H1 (cell line): ENCODE results near the gene CFAP161. TPM values are rescaled to one million over a fixed set of nuclear protein-coding genes. Genes with fewer than 3 reads are reported as not detected.

ENCODE experiments used
- CTCF ChIA-PET: fragments of 300-600 bp; sonication (Branson Sonifier 250); formaldehyde crosslinking; loops from one replicate; lab custom pipeline; 2021; ENCODE audit not compliant: partially characterized antibody; lab: Charles Lee
- POLR2A ChIA-PET: fragments of 300-600 bp; sonication (Branson Sonifier 250); formaldehyde crosslinking; loops from one replicate; lab custom pipeline; 2021; ENCODE audit warnings: inconsistent platforms; ENCODE audit not compliant: partially characterized antibody; lab: Charles Lee
- DNase-seq, 2 experiments: peaks; one replicate each; pipeline versions ENCODE4 v3.0.0 to v3.0.0-alpha.2; 2010 to 2022; ENCODE audit warnings: low spot score in 2 of 2, low read depth in 1 of 2, mixed read lengths in 1 of 2
- FAIRE-seq: peaks from 2 replicates; lab custom pipeline; 2011; peaks lifted over from hg19 to GRCh38; lab: Jason Lieb, UNC
- H2AFZ ChIP-seq: 2 replicates; pipeline ENCODE4 v1.8.1; 2012; ENCODE audit warnings: low read length, inconsistent platforms
- H2AK5ac ChIP-seq: 2 replicates; pipeline ENCODE4 v1.6.1; 2013; ENCODE audit warnings: low read depth, low read length
- H2BK120ac ChIP-seq: replicated peaks from 2 replicates; pipeline ENCODE3; 2013; ENCODE audit warnings: low read depth, low read length, inconsistent platforms
- H2BK12ac ChIP-seq: 2 replicates; pipeline ENCODE4 v1.6.1; 2013; ENCODE audit warnings: low read depth, low read length
- H2BK15ac ChIP-seq: 2 replicates; pipeline ENCODE4 v1.6.1; 2013; ENCODE audit warnings: low read length
- H2BK20ac ChIP-seq: 2 replicates; pipeline ENCODE4 v1.6.1; 2013; ENCODE audit warnings: low read length
- H2BK5ac ChIP-seq: 2 replicates; pipeline ENCODE4 v1.6.1; 2013; ENCODE audit warnings: low read depth, low read length
- H3K14ac ChIP-seq: 2 replicates; pipeline ENCODE4 v1.6.1; 2013; ENCODE audit warnings: inconsistent platforms; ENCODE audit not compliant: insufficient read length
- H3K18ac ChIP-seq: 2 replicates; pipeline ENCODE4 v1.6.1; 2013; ENCODE audit warnings: low read length; ENCODE audit errors: extremely low read depth
- H3K23ac ChIP-seq: 2 replicates; pipeline ENCODE4 v1.6.1; 2013; ENCODE audit warnings: inconsistent platforms; ENCODE audit not compliant: insufficient read length
- H3K23me2 ChIP-seq: 2 replicates; pipeline ENCODE4 v1.6.1; 2013; ENCODE audit warnings: low read depth, low read length
- H3K27ac ChIP-seq: 2 replicates; pipeline ENCODE4 v1.6.1; 2011; ENCODE audit warnings: low read depth, low read length, inconsistent platforms
- H3K27me3 ChIP-seq, 4 experiments: replicated peaks in 1 of 4; 1 replicate in 1 of 4; 2 replicates in 3 of 4; pipeline versions ENCODE4 v1.6.1 to v1.8.1; 2011 to 2013; ENCODE audit warnings: low read length in 3 of 4, mild to moderate bottlenecking in 3 of 4, inconsistent platforms in 2 of 4, mixed read lengths in 2 of 4, moderate library complexity in 1 of 4; ENCODE audit not compliant: control insufficient read depth in 3 of 4, insufficient read depth in 3 of 4; ENCODE audit errors: extremely low read depth in 1 of 4
- H3K36me3 ChIP-seq, 4 experiments: 2 replicates each; pipeline versions ENCODE4 v1.6.1 to v1.8.1; 2011 to 2013; ENCODE audit warnings: mild to moderate bottlenecking in 4 of 4, low read length in 3 of 4, moderate library complexity in 2 of 4, control low read depth in 1 of 4, inconsistent platforms in 1 of 4; ENCODE audit not compliant: insufficient read depth in 4 of 4, control insufficient read depth in 2 of 4
- H3K4ac ChIP-seq: replicated peaks from 2 replicates; pipeline ENCODE3; 2013; ENCODE audit warnings: low read length, low read depth, mixed read lengths, inconsistent platforms; ENCODE audit not compliant: insufficient read length
- H3K4me1 ChIP-seq, 4 experiments: replicated peaks in 1 of 4; 1 replicate in 1 of 4; 2 replicates in 3 of 4; pipeline versions ENCODE4 v1.6.1 to v1.8.1; 2011 to 2013; ENCODE audit warnings: low read length in 3 of 4, inconsistent platforms in 2 of 4, mixed read lengths in 1 of 4; ENCODE audit not compliant: insufficient read depth in 4 of 4, control insufficient read depth in 3 of 4
- H3K4me2 ChIP-seq, 2 experiments: 2 replicates each; pipeline versions ENCODE4 v1.6.1 to v1.8.1; 2011 to 2013; ENCODE audit warnings: low read depth in 2 of 2, low read length in 2 of 2, control low read depth in 1 of 2, inconsistent platforms in 1 of 2, mild to moderate bottlenecking in 1 of 2; ENCODE audit not compliant: insufficient read depth in 1 of 2
- H3K4me3 ChIP-seq, 4 experiments: fragments of 200-600, 300-600 bp in 1 of 4; sonication (generic), shearing (Covaris generic), sonication (Bioruptor Twin) in 1 of 4; 2 replicates each; pipeline versions ENCODE4 v1.5.1 to v1.8.1; 2011 to 2016; ENCODE audit warnings: low read length in 4 of 4, low read depth in 3 of 4, control low read depth in 2 of 4, inconsistent platforms in 2 of 4, mild to moderate bottlenecking in 2 of 4, mixed read lengths in 1 of 4, moderate library complexity in 1 of 4; ENCODE audit not compliant: insufficient read depth in 2 of 4; ENCODE audit errors: extremely low read depth in 1 of 4
- H3K56ac ChIP-seq: replicated peaks from 2 replicates; pipeline ENCODE3; 2013; ENCODE audit warnings: low read depth, mild to moderate bottlenecking, mixed read lengths, low read length, inconsistent platforms; ENCODE audit not compliant: insufficient read length
- H3K79me1 ChIP-seq: 2 replicates; pipeline ENCODE4 v1.6.1; 2013; ENCODE audit warnings: low read depth, low read length, control low read depth
- H3K79me2 ChIP-seq, 2 experiments: 2 replicates each; pipeline versions ENCODE4 v1.6.1 to v1.8.1; 2012 to 2013; ENCODE audit warnings: low read length in 2 of 2, mild to moderate bottlenecking in 2 of 2, inconsistent platforms in 1 of 2; ENCODE audit not compliant: insufficient read depth in 2 of 2, control insufficient read depth in 1 of 2
- H3K9ac ChIP-seq, 4 experiments: replicated peaks in 1 of 4; 1 replicate in 1 of 4; 2 replicates in 3 of 4; pipeline versions ENCODE4 v1.6.1 to v1.8.1; 2011 to 2013; ENCODE audit warnings: low read depth in 3 of 4, low read length in 3 of 4, control low read depth in 2 of 4, mild to moderate bottlenecking in 2 of 4, moderate library complexity in 2 of 4, inconsistent platforms in 1 of 4; ENCODE audit errors: extremely low read depth in 1 of 4
- H3K9me3 ChIP-seq, 2 experiments: 2 replicates each; pipeline versions ENCODE4 v1.6.1 to v1.8.1; 2012 to 2013; ENCODE audit warnings: mild to moderate bottlenecking in 2 of 2, moderate library complexity in 2 of 2, control low read depth in 1 of 2, inconsistent platforms in 1 of 2, low read depth in 1 of 2, low read length in 1 of 2, mixed read lengths in 1 of 2; ENCODE audit not compliant: insufficient read depth in 2 of 2
- H4K20me1 ChIP-seq, 2 experiments: replicated peaks in 1 of 2; 2 replicates each; pipeline versions ENCODE3 to v1.8.1; 2011 to 2013; ENCODE audit warnings: inconsistent platforms in 2 of 2, low read length in 2 of 2, mild to moderate bottlenecking in 1 of 2; ENCODE audit not compliant: insufficient read depth in 2 of 2, control insufficient read depth in 1 of 2
- H4K5ac ChIP-seq: 2 replicates; pipeline ENCODE4 v1.6.1; 2013; ENCODE audit warnings: low read length, low read depth, mixed read lengths, inconsistent platforms; ENCODE audit not compliant: insufficient read length
- H4K8ac ChIP-seq: 2 replicates; pipeline ENCODE4 v1.8.0; 2013; ENCODE audit warnings: mild to moderate bottlenecking, moderate library complexity, low read length, inconsistent platforms; ENCODE audit not compliant: insufficient read depth; ENCODE audit errors: extremely low read depth
- H4K91ac ChIP-seq: replicated peaks from 2 replicates; pipeline ENCODE3; 2013; ENCODE audit warnings: low read length, mixed read lengths, inconsistent platforms; ENCODE audit not compliant: insufficient read length
- BACH1 ChIP-seq: IDR thresholded peaks from 2 replicates; pipeline ENCODE4 v1.6.1; 2012; ENCODE audit warnings: low read length, improper control_type of control experiment
- CHD1 ChIP-seq: IDR thresholded peaks from 2 replicates; pipeline ENCODE4 v1.6.1; 2012; ENCODE audit warnings: low read depth, low read length, improper control_type of control experiment
- CHD2 ChIP-seq: IDR thresholded peaks from 2 replicates; pipeline ENCODE4 v1.6.1; 2012; ENCODE audit warnings: low read length, improper control_type of control experiment
- FOSL1 ChIP-seq: IDR thresholded peaks from 2 replicates; pipeline ENCODE4 v1.6.1; 2011; ENCODE audit warnings: mild to moderate bottlenecking, low read depth, low read length, moderate library complexity; ENCODE audit not compliant: insufficient read depth
- GTF2F1 ChIP-seq: IDR thresholded peaks from 2 replicates; pipeline ENCODE4 v1.6.1; 2012; ENCODE audit warnings: low read depth, low read length, improper control_type of control experiment, borderline replicate concordance
- RBBP5 ChIP-seq: IDR thresholded peaks from 2 replicates; pipeline ENCODE4 v1.7.1; 2012; ENCODE audit warnings: low read depth, mild to moderate bottlenecking, inconsistent platforms, low read length, moderate library complexity, borderline replicate concordance
- SUZ12 ChIP-seq: fragments of 200-600 bp; sonication (generic); IDR thresholded peaks from 2 replicates; pipeline ENCODE4 v1.6.1; 2012; ENCODE audit warnings: mild to moderate bottlenecking, inconsistent platforms, low read length, moderate library complexity, mixed read lengths
- TAF7 ChIP-seq: optimal IDR thresholded peaks from 2 replicates; pipeline ENCODE3; 2011; ENCODE audit warnings: low read depth, mild to moderate bottlenecking, inconsistent platforms, low read length, moderate library complexity, borderline replicate concordance
- WGBS, 2 experiments: shearing (Covaris generic) in 1 of 2; methylation state at CpG; one replicate each; pipeline versions ENCODE4 v1.1.6 to v1.1.7; 2013 to 2015; ENCODE audit warnings: low lambda C conversion rate in 2 of 2, mixed read lengths in 2 of 2, inconsistent platforms in 1 of 2, low coverage in 1 of 2, missing lambda C conversion rate in 1 of 2; ENCODE audit not compliant: insufficient replicate concordance in 2 of 2, insufficient coverage in 1 of 2, insufficient read length in 1 of 2; ENCODE audit errors: extremely low coverage in 1 of 2, missing lambda C conversion rate in 1 of 2; 5-methylcytosine and 5-hydroxymethylcytosine counted together
- polyA plus RNA-seq, 7 experiments: library from polyadenylated mRNA; depleted of rRNA in 3 of 7; stranded (reverse) in 5 of 7; unstranded in 2 of 7; fragments of >200 nt in 5 of 7; fragments of 200-250 nt in 2 of 7; gene quantifications; 1 replicate in 5 of 7; 2 replicates in 1 of 7; 4 replicates in 1 of 7; pipeline versions ENCODE4 v1.2.1 to v1.2.3, GENCODE V29; 2011 to 2013; ENCODE audit warnings: missing spikeins in 2 of 7, mixed read lengths in 2 of 7
- total RNA-seq: library from RNA; stranded (reverse); fragmentation: NEBNext Ultra II Directional; extraction: Animal tissue kit (Norgen Biotek cat#: 25700); gene quantifications from 2 replicates; pipeline ENCODE4 v1.2.1, GENCODE V29; 2021
- TF ChIP-seq, protein P1 (sequence below), 3 experiments: IDR thresholded peaks; 1 replicate in 2 of 3; 2 replicates in 1 of 3; pipeline versions ENCODE4 v1.5.1 to v1.6.1; 2011; ENCODE audit warnings: low read length in 3 of 3, mild to moderate bottlenecking in 3 of 3, inconsistent platforms in 2 of 3, low read depth in 1 of 3, moderate library complexity in 1 of 3; ENCODE audit not compliant: insufficient read depth in 1 of 3; ENCODE audit errors: control extremely low read depth in 1 of 3
- TF ChIP-seq, protein P2 (sequence below): IDR thresholded peaks from 2 replicates; pipeline ENCODE4 v1.6.1; 2011; ENCODE audit warnings: low read depth, mild to moderate bottlenecking, low read length; ENCODE audit not compliant: insufficient read depth

CFAP161 gene
- total and polyA plus RNA-seq, 2 of the 8 experiments (the other 6 are each of a cell fraction or from before 2014, with no cell fraction given) = 0.05 TPM; not detected in 1

DNA sequence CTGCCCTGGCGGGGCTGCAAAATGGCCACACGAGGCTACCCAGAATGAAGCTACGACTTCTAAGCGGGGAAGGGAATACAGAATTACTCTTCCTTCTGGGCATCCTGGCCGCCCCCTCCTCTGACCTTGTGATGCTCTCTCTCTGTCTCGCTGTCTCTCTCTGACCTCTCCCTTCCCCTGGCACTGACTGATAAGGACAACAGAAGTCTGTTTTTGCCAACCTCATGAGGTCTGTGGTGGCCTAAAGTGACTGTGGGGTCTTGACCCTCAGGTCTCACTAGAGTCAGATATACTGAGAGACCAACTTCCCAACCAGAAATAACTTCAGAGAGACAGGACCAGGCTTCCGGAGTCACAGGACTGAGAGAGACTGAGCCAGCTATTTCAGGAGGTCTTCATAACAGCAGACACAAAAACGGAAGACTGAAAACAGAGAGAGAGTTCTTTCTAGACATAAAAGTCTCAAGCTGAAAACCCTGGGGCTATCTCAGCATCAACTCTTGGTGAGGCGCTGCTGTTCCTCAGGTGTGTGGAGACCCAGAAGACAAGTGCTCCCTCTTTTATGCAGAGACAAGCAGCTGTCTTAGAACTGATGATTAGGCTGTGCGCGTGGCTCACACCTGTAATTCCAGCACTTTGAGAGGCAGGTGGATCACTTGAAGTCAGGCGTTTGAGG, 38.2 kb upstream of the CFAP161 start:
- Histone ChIP-seq H2BK12ac (no peak overlapping the region), H4K91ac (no peak overlapping the region), H4K8ac (no peak overlapping the region), H3K23ac (no peak overlapping the region), H3K4ac (no peak overlapping the region), H3K4me2 (no peak overlapping the region), H3K9me3 (no peaks in the 10 kb centered on the region), H3K14ac (no peak overlapping the region), H3K18ac (no peak overlapping the region), H3K27ac (no peak overlapping the region), H3K36me3 (no peaks in the 10 kb centered on the region), H3K4me1 (no peaks in the 10 kb centered on the region), H2BK5ac (no peak overlapping the region), H3K79me2 (no peaks in the 10 kb centered on the region), H2BK15ac (no peak overlapping the region), H2BK20ac (no peak overlapping the region), H2AK5ac (no peak overlapping the region; the same call in 1 of the 2 replicates), H3K23me2 (no peaks in the 10 kb centered on the region), H3K56ac (no peak overlapping the region), H3K79me1 (no peaks in the 10 kb centered on the region), H3K4me3 (no peak overlapping the region), H2BK120ac (no peak overlapping the region), H4K5ac (no peak overlapping the region), H3K27me3 (no peaks in the 10 kb centered on the region), H4K20me1 (no peaks in the 10 kb centered on the region), H2AFZ (no peak overlapping the region), H3K9ac (no peak overlapping the region)
- 87% methylated on average over 12 of the region's 12 CpGs; no CpG with 5 or more reads in 1 of the 2 experiments for WGBS, 2 experiments
- CTCF ChIA-PET = interaction anchor here (1.2 to 6.2 kb wide), 6 partner anchors 8 to 170 kb away, joined by 3 to 22 read pairs (median 4); no protein-coding TSS in a partner anchor
- DNase-seq = peak in 1 of 2 experiments; percentile 17
- POLR2A ChIA-PET = no interaction called here
- no peak for FAIRE-seq
- TF ChIP-seq CHD1 (no peak), CHD2 (no peak), TAF7 (no peak), GTF2F1 (no peak), SUZ12 (no peak), RBBP5 (no peak), FOSL1 (no peak), BACH1 (no peak)
- TF ChIP-seq, protein P1, sequence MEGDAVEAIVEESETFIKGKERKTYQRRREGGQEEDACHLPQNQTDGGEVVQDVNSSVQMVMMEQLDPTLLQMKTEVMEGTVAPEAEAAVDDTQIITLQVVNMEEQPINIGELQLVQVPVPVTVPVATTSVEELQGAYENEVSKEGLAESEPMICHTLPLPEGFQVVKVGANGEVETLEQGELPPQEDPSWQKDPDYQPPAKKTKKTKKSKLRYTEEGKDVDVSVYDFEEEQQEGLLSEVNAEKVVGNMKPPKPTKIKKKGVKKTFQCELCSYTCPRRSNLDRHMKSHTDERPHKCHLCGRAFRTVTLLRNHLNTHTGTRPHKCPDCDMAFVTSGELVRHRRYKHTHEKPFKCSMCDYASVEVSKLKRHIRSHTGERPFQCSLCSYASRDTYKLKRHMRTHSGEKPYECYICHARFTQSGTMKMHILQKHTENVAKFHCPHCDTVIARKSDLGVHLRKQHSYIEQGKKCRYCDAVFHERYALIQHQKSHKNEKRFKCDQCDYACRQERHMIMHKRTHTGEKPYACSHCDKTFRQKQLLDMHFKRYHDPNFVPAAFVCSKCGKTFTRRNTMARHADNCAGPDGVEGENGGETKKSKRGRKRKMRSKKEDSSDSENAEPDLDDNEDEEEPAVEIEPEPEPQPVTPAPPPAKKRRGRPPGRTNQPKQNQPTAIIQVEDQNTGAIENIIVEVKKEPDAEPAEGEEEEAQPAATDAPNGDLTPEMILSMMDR (IDR thresholded peaks at IDR 0.05; ENCODE audit: control extremely low read depth in 1 of 3, insufficient read depth in 1 of 3, low read depth in 1 of 3, low read length in 3 of 3) = no peak
- TF ChIP-seq, protein P2, sequence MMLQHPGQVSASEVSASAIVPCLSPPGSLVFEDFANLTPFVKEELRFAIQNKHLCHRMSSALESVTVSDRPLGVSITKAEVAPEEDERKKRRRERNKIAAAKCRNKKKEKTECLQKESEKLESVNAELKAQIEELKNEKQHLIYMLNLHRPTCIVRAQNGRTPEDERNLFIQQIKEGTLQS = no peak
